ENCODE measurements around the gene EFHD2.
"Not testable (repeated sequence)": the region's sequence is repeated elsewhere in the genome, so short reads cannot be mapped to it uniquely, and the experiment has no call there.

Gene EFHD2

DNA sequence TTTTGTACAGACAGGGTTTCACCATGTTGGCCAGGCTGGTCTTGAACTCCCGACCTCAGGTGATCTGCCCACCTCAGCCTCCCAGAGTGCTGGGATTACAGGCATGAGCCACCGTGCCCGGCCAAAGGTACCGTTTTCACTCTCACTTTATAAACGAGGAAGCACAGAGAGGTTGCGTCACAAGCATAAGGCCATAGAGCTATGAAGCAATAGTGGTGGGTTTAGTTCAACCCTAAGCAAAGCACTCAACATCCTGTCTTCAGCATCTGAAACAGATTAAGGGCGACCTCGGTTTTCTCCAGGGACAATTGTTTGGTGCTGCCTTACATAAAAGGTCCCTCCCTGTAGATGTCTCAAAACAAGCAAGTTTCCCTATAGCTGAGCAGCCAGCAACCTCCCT is 25.1 kb downstream of the EFHD2 start:
- DNase-seq, result not testable (repeated sequence)

DNA sequence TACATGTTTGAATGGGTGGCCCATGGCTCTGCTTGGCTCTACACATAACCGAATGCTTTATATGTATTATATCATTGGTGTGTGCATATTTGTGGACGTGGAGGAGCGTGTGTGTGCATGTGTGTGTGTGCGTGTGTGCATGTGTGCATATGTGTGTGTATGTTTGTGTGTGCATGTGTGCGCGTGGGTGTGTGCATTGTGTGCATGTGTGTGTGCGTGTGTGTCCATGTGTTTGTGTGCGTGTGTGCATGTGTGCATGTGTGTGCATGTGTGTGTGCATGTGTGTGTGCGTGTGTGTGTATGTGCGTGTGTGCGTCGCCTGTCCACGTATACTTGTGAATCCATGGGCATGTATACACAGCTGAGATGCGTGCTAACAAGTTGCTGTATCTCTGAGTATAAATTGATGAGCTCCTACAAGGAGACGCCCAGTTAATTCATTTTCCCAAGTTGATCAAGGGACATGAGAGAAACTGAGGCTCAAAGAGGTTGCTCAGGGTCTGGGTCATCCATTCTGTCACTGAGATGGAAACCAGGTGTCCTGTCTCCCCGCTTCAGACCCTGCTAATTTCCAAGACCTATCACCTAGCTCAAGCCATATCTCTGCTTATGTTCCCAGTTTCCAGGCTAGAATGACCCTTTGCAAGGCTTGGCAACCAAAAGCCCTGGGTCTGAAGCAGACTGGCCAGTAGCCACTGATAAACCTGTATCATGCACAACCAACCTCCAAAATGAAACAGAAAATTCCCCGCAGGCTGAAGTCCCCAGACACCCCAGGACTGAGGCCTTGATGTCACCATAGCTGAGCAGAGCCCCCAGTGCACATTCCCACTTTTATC is 25.8 kb downstream of the EFHD2 start:
- DNase-seq, result no peak

DNA sequence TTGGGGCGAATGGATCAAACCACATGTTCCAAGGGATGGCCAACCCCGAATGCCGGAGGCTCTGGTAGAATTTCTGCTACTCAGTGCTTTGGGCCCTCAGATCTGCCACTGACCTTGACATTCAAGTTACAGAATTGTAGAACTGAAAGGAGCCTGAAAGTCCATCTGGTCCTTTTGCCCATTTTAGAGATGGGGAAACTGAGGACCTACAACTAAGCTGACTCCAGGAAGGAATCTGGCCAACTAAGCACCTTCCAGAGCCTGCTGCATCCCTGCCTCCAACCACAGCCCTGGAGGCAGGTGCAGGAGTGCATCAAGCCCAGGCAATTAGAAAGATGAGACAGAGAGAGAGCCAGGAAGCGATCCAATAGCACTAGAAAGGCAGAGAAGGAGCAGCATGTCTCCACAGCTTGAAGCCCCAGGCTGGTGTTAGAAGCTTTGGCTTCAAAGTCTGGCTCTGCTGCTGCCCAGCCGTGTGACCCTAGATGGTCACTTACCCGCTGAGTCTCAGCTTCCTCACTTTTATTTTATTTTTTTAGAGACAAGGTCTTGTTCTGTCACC is 27.3 kb downstream of the EFHD2 start:
- DNase-seq, result no peak

DNA sequence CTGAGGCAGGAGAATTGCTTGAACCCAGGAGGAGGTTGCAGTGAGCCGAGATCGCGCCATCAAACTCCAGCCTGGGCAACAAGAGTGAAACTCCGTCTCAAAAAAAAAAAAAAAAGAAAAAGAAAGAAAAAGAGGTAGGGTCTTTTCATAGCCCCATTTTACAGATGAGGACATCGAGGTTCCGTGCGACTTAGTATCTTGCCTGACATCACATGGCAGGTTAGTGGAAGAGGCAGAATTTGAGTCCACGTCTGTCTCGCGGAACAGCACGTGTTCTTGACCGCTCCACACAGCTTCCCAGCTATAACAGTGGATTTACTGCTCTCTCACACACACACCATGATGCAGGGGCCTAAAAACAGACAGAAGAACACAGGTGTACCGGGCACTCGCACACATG is 29.6 kb downstream of the EFHD2 start:
- no peak for DNase-seq

DNA sequence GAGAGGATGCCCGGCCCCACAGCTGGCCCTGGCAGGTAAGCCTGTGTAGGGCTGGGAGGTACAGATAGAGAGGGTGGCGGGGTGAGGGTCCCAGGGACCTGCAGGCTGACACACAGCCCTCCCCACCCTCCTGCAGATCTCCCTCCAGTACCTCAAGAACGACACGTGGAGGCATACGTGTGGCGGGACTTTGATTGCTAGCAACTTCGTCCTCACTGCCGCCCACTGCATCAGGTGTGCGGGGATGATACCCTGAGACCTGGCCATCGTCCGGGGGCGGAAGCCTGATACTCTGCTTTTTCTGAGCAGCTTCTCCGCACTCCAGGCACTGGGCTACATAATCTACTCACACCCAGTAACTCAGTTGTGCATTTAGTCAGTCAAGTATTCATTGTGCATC is 30.7 kb downstream of the EFHD2 start:
- DNase-seq, result no peak

DNA sequence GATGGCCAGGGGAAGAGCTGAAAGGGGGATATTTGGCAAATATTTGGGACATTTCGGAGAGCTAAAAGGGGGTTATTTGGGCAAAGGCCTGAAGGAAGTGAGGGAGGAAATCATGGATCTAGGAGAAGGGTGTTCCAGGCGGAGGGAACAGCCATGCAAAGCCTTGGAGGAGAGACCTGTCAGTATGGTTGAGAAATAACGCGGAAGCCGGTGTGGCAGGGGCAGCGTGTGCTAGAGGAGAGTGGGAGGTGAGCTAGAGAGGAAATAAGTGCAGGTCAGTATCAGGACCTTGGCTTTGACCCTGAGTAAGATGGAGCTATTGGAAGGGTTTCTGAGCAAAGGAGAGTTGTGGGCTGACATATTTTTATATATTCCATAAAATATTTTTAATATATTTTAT is 31.6 kb downstream of the EFHD2 start:
- DNase-seq, result no peak

DNA sequence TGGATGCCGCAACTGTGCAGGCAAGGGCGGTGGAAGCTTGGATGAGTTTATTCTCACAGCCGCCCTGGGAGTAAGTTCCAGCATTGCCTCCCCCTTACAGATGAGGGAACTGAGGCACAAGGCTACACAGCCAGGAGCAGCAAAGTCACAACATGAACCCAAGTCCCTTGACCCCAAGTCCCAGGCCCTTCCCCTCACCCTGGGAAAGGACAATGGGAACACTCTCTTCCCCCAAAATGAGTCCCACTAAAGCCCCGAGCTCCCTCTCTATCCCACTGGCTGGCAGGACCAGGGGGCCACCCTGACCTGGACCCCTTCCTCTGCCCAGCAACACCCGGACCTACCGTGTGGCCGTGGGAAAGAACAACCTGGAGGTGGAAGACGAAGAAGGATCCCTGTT is 32.4 kb downstream of the EFHD2 start:
- no peak for DNase-seq

DNA sequence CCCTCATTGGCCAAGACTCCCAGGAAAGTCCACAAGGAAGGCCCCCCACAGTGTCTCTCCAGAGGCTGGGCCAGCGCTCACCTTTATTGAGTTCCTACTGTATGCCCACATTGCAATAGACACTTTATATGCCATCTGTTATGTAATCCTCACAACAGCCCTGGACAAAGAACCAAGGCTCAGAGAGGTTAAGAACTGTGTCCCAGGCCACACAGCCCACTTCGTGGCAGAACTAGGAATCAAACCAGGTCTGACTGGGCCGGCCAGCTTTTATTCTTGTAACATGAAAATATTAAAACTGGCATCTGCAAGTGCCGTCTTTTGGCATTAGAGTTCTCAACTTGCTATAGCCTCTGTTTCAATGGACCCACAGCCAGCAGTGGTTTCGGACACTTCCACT is 33.1 kb downstream of the EFHD2 start:
- no peak for DNase-seq

DNA sequence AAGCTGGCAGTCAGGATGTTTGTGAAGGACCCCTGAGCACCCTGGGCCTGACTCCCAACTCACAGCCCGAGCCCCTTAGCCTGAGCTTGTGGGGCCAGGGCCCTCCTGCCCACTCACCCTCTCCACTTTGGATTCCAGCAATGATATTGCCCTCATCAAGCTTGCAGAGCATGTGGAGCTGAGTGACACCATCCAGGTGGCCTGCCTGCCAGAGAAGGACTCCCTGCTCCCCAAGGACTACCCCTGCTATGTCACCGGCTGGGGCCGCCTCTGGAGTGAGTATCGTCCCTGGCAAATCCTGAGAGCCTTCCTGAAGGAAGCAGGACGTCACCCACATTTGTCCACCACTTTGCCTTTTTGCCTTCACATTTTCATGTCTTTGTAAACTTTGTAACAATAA is 33.6 kb downstream of the EFHD2 start:
- DNase-seq, result no peak

DNA sequence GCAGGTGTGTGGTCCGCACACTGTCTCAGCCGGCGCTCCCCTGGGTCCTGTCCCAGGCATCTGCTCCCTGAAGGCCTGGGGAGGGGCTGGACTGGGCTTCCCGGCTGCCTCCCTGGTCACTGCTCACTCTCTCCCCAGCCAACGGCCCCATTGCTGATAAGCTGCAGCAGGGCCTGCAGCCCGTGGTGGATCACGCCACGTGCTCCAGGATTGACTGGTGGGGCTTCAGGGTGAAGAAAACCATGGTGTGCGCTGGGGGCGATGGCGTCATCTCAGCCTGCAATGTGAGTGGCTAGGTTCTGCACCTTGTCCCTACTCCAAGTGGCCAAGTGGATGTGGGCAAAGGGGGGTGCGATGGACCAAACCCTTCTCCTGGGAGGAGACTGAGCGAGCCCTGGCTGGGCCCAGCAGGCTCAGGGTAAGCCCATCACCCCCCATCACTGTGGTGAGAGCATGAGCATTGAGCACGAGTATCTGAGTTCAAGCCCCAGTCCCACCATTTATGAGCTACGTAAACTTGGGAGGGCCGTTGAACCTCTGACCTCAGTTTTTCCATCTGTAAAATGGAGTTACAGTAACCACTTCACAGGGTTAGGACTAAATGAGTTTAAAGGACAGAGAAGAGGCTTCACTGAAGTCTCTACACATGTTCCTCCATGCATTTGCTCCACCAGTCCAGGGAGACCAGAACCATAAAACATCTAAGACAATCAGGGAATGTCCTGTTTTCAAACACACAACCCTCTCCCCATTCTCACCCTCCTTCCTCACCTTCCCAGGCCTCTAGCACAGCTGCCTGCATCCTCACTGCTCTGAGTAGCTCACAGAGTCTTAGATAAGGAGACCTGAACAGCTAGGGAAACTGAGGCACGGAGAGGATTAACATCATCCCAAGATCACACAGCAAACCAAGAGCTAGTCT is 35.0 kb downstream of the EFHD2 start:
- no peak for DNase-seq

DNA sequence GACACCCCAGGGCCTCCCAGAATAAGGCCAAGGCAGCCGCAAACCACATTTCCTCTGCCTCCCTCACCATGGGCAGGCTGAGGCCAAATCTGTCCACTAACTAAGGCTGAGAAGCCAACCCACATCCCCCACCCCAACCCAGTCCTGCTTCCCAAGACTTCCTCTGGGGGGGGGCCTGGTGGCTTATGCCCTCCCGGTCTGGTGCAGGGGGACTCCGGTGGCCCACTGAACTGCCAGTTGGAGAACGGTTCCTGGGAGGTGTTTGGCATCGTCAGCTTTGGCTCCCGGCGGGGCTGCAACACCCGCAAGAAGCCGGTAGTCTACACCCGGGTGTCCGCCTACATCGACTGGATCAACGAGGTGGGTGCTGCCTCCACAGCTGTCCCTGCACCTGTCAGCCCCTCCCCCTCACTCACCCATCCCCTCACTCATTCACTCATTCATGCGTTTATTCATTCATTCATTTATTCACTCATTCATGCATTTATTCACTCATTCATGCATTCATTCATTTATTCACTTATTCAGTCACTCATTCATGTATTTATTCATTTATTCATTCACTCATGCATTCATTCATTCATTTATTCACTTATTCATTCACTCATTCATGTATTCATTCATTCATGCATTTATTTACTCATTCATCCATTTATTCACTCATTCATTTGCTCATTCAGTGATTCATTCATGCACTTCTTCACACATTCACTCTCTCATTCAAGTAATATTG is 35.9 kb downstream of the EFHD2 start:
- no peak for DNase-seq

DNA sequence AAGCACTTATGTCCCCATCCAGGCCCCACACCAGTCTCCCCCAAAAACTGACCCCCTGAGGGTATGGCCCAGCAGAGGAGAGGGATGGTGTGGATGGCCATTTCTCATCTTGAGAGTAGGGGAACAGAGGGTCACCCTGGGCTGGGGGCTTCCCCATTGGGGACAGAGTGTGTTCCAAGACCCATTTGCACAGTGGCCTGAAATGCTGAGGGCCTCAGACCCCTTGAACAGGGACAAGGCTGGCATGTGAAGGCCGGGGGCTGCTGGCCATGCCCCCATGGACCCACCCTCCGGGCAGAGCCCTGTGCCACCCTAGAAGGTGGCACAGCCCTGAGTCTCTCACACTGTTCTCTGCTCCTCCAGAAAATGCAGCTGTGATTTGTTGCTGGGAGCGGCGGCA is 36.5 kb downstream of the EFHD2 start:
- DNase-seq, result no peak

DNA sequence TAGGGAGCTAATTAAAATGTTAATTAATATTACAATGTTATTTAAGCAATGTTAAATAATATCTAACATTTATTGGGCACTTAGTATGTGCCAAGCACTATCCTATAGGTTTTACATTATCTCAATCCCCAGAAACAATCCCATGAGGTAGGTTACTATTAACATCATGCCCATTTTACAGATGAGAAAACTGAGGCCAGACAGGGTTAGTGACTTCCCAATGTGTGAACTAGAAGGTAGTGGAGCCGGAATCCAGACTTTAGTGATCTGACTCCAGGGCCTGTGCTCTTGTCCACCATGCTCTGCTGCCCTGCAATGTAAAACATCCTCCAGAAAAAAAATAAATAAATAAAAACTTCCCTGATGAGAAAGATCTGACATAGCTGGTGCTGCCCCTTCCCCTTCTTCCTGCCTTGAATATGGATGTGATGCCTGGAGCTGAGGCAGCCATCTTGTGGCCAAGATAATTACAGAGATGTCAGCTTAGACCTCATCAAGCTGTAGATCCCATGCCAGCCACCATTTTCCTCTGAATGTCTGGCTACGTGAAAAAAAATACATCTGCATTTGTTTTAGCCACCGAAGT is 39.3 kb downstream of the EFHD2 start:
- DNase-seq, result no peak

DNA sequence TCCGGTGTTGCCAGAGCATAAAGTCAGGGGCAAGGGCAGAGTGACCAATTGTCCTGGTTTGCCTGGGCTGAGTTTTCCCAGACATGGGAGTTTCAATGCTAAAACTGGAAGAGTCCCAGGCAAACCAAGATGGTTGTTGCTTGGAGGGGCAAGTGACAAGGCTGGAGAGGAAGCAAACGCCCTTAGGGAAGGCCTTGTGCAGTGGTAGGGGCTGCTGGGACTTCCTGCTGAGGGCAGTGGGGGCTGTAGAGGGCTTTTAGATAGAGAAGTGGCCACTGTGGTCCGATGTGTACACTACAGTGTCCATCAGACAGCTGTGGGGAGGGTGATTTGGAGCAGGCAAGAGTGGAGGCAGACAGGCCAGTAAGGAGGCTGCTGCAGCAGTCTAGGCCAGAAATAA is 39.9 kb downstream of the EFHD2 start:
- DNase-seq, result no peak

DNA sequence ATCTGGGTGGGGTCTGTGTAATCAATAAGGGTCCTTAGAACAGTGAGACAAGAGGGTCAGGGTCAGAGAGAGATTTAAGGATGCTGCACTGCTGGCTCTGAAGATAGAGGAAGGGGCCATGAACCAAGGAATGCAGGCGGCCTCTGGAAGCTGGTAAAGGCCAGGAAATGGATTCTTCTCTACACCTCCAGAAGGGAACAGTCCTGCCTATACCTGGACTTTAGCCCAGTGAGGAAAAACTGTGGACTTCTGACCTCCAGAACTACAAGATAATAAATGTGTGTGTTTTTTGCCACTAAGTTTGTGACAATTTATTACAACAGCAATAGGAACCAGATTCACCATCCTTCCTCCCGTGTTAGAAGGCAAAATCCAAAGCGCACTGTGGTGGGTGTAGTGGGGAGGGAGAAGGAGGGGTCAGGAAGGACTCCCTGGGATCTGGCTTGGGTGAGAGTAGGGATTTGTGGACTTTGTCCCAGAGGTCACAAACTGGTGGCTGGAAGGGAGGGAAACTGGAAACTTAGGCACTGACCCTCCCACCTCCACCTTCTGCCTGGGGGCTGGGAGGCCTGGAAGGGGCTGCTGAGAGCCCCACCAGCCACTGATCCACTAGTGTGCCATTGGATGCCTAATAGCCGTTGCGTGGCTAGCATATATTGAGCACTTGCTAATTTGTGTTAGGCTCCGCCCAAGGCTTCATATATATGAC is 41.5 kb downstream of the EFHD2 start:
- no peak for DNase-seq

DNA sequence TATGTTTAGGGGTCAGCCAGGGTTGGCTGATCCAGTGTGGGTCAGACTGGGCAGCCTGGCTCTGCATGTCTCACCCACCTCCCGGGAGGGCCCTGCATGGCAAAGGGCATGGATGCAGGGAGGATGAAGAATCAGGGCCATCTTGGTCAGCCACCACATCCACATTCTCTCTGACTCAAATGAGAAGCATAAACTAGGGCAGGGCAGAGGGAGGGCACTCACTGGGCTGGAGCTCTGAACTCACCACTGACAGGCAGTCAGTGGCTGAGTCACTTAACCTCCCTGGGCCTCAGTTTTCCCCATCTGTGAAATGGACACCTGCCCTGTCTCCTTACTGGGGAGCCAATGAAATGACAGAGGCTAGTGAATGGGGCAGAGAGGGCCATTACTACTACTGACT is 42.5 kb downstream of the EFHD2 start:
- DNase-seq, result no peak

DNA sequence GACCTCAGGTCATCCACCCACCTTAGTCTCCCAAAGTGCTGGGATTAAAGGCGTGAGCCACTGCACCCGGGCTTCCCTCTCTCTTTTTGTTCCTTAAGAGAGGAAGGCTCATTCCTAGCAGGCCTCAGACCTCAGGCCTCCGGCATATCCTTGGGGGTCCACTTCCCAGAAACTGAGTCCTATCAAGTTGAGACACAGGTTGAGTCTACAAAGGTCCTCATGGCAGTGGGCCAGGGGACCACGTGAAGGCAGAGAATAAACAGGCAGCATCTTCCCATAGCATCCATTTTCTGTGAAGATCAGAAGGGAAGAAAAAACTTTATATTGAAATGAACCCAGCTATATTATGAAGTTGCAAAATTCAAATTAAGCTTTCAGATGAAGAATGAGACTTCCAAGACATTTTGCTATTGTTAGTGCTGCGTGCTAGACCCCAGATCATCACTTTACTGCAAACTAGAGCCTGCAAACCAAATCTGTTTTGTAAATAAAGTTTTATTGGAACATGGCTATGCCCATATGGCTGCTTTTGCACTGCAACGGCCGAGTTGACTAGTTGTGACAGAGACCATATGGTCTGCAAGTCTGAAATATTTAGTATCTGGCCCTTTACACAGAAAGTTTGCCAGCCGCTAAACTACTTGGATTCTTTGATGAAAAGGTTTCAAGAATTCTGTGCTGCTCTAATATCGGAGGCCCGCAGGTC is 43.3 kb downstream of the EFHD2 start:
- no peak for DNase-seq

DNA sequence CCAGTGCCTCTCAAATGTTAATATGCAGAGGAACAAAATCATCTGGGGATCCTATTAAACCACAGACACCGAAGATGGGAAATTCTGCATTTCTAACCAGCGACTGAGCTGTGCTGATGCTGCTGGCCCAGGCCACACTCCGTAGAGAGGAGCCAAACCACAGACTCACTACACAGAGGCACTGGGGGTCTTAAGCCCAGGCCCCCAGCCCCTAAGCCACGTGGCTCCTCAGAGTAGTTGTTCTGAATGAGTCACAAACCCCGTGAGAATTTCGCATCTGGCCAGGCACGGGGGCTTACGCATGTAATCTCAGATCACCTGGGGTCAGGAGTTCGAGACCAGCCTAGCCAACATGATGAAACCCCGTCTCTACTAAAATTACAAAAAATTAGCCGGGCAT is 44.0 kb downstream of the EFHD2 start:
- no peak for DNase-seq

DNA sequence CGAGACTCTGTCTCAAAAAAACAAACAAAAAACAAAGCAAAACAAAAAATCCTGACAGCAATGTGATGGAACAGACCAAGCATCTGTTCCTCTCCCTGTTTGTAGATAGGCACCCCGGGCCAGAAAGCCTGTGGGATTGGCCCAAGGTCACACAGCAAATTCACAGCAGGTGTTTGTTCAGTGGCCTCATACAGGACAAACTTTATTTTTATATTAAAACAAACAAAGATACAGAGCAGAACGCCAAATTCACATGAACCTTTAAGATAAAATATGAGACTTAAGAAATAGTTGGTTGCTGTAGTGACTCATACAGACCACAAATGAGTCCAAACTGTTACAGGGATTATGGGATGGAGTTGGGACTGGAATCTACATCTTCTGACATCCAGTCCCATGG is 44.6 kb downstream of the EFHD2 start:
- DNase-seq, result no peak

DNA sequence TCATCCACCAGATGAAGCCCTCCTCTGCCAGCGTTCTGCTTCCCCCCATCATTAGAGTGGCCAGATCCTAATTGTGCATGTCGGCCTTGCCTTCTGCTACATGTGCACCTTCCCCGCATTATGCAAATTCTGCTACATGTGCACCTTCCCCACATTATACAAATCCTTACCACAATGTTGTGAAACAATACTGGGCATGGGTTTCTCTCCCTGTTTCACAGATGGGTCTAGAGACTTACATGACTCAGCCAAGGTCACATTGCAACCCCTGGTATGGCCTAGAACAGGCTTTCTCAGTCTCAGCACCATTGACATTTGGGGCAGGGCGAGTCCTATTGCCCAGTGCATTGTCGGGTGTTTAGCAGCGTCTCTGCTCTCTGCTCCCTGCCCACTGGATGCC is 45.8 kb downstream of the EFHD2 start:
- DNase-seq, result no peak

DNA sequence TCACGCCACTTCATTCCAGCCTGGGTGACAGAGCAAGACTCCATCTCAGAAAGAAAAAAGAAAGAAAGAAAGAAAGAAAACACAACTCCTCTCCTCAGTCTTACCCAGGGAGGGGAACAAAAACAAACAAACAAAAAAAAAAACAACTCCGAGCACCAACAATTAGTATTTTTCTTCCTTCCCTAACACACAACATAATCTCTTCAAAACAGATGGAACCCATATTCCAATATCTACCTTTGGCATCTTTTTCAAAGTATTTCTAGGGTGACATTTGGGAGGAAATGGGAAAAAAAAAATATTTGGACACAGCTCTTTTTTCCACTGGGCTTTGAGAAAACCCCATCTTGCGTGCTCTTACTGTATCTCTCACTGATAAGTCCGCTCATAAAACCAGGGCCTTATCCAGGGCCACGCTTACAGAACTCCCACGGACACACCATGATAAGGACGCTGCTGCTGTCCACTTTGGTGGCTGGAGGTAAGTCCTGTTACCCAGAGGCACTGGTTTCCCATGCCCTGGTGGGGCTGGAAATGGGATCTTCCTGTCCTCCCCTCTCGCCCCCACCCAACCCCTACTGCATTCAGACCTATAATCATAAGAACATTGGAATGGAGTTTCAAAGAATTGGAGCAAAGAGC is 46.7 kb downstream of the EFHD2 start, which contains the start of gene CELA2A:
TSS of gene CELA2A (plus strand) at position 420 of the 642 bp plus-strand sequence. CDS start at position 442, 22 bp downstream.
- no peak for DNase-seq

Data from stimulated activated CD4-positive, alpha-beta T cell treated with anti-CD3 and anti-CD28 coated beads, Interleukin-2, amount 100 ng/mL, for 48 hours (primary cell).